GM18526 (cell line): Measurements from ENCODE around the gene ZFP36.

ENCODE experiments used
- POLR2A ChIP-seq: IDR thresholded peaks from 3 replicates; pipeline ENCODE4 v1.6.1; 2011; ENCODE audit not compliant: insufficient read length; ENCODE audit errors: extremely low read depth

ZFP36 gene

DNA sequence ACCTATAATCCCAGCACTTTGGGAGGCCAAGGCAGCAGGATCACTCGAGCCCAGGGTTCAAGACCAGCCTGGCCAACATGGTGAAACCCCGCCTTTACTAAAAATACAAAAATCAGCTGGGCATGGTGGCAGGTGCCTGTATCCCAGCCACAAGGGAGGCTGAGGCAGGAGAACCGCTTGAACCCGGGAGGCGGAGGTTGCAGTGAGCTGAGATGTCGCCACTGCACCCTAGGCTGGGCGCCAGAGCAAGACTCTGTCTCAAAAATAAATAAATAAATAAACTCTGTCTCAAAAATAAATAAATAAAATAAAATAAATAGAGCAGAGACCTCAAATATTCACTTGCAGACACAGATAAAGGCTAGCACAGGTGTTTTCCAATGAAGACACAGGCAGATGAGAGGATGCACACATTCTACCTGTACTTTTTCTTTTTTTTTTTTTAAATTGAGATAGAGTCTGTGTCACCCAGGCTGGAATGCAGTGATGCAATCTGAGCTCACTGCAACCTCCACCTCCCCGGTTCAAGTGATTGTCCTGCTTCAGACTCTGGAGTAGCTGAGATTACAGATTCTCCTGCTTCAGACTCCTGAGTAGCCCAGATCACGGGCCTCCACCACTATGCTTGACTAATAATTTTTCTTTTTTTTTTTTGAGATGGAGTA is 31.8 kb downstream of the ZFP36 start:
- no peak for TF ChIP-seq POLR2A

DNA sequence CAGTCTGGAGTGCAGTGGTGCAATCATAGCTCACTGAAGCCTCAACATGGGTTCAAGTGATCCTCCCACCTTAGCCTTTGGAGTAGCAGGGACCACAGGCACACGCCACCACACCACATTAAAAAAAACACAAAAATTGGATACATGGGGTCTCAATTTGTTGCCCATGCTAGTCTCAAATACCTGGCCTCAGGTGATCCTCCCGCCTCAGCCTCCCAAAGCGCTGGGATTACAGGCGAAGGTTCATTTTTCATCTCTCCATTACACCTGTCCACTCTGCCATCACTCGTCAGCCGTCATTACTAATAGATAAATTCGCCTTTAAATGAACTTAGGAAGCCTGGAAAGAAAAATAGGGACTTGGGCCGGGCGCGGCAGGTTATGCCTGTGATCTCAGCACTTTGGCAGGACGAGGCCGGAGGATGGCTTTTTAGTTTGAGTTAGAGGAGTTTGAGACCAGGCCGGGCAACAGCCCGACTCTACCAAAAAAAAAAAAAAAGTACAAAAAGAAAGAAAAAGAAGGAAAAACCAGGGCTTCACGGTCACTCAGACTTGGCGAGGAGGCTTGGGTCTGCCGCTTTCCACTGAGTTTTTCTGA is 38.0 kb downstream of the ZFP36 start:
- TF ChIP-seq POLR2A, result no peak

DNA sequence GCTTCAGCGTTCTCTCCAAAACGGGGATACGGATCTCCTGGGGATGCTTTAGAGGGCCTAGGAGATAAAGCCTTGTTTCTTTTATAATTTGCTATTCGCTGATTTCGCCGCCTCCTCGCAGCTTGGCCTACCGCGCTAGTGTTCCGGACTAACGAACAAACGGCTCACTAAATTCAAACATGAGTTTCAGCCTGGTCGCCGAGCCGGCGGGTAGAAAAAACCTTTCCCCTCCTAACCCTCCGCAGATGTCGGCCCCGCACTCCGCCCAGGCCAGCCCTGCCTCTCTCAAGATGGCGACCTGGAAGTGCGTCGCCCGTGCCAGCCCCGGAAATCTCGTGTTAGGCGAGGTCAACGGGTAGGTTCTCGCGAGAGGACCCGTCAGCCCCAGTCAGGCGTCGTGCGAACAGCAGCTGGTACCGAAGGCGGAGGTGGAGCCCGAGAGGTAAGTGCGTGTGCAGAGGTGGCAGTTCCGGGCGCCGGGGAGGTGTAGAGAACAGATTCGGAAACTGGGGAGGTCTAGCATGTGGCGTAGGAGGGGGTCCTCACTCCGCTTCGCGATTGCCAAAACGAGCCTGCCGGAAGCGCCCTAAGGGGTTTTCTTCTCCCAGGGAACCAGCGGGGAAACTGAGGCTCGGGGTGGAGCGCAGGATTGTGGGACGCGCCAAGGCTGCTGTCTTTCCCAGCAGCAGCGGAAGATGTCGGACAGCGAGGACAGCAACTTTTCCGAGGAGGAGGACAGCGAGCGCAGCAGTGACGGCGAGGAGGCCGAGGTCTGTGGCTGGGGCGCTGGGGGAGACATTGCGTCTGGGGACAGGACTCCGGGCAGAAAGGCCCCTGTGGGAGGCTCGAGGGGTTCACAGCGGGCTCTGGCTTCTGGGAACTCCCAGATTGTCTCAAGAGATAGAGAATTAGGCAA is 38.8 kb downstream of the ZFP36 start, which contains the start of gene SUPT5H:
SUPT5H (plus strand) TSS at position 387 of the 916 bp plus-strand sequence; CDS start at position 696, 309 bp downstream.
- peak; percentile 90 for TF ChIP-seq POLR2A

DNA sequence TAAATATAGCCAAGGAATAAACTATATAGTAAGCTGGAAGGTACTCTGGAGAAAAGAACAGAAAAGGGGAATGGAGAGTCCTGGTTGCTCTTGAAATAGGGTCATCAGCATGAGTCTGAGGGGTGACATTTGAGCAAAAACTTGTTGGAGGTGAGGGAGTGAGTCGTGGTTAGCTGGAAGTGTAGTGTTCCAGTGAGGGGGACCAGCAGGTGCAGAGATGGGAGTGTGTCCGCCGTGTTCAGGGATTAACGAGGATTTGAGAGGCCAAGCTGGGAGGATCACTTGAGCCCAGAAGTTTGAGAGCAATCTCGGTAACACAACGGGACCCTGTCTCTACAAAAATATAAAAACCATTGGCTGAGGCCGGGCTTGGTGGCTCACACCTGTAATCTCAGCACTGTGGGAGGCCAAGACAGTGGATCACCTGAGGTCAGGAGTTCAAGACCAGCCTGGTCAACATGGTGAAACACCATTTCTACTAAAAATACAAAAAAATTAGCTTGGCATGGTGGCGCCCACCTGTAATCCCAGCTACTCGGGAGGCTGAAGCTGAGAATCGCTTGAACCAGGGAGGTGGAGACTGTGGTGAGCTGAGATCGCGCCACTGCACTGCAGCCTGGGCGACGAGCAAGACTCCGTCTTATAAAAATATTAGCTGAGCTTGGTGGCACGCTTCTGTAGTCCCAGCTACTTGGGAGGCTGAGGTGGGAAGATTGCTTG is 39.9 kb downstream of the ZFP36 start:
- TF ChIP-seq POLR2A, result no peak

DNA sequence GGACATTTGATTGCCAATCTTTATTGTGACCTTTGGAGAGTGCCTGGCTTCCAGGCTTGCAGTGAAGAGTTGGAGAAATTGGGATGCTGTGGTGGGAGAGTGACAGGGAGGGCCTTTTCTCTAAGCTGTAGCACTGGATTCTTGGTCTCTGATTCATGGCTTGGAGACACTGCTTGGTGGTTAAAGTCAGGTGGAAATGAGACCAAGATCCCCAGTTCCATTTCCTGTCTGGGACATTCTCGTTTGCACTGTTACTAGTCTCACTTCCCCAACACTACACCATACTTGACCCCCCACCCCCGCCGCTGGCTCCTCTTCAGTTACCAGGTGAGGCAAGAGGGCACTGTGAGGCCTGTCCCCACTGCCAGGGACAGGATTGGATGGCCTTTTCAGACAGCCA is 41.6 kb downstream of the ZFP36 start:
- TF ChIP-seq POLR2A, result no peak

DNA sequence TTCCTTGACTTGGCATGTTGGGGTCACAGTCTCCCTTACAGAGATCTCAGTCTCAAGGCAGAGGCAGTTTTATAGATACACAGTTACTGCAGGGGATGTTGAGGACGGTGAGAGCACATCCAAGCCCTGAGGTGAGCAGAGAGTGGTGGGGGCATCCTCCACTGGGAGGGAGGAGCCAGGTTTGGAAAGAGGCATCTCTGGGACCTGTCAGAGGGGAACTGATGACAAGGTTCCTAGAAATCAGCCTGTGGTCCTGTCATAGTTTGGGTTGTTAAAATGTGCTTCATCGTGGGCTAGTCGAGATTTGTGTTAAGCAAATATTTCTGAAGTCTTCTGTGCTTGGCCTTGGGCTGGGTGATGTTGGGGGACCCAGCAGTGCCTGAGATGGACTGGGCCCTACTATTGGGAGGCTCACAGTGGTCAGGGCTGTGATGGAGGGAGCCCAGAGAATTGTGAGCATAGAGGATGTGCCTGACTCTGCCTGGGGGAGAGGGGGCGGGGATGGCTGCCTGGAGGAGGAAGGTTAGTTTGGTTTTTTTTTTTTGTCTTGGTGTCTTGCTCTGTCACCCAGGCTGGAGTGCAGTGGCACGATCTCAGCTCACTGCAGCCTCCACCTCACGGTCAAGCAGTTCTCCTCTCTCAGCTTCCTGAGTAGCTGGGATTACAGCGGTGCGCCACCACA is 42.6 kb downstream of the ZFP36 start:
- TF ChIP-seq POLR2A, result no peak
